GM12874 (cell line): ENCODE results near the gene LANCL3.

Experiments
- CTCF ChIP-seq: IDR thresholded peaks from 2 replicates; pipeline ENCODE4 v1.5.1; 2011; ENCODE audit warnings: low read depth, mild to moderate bottlenecking, control low read depth, low read length, moderate library complexity; ENCODE audit not compliant: insufficient read depth

The LANCL3 gene

GRCh38 chrX:37701588-37701987 lies 130.1 kb downstream of the LANCL3 start:
- TF ChIP-seq CTCF = no peak

GRCh38 chrX:37711991-37712390 lies 140.5 kb downstream of the LANCL3 start:
- no peak for TF ChIP-seq CTCF

- no peak for TF ChIP-seq CTCF
These were observed 141.0 kb downstream of the LANCL3 start for GRCh38 chrX:37712458-37712857.

- TF ChIP-seq CTCF = no peak
These were observed 143.0 kb downstream of the LANCL3 start for GRCh38 chrX:37714479-37714878.

GRCh38 chrX:37716602-37717001 lies 145.1 kb downstream of the LANCL3 start:
- no peak for TF ChIP-seq CTCF

GRCh38 chrX:37717708-37718107 lies 146.2 kb downstream of the LANCL3 start:
- no peak for TF ChIP-seq CTCF

GRCh38 chrX:37722595-37722994 lies 151.1 kb downstream of the LANCL3 start:
- TF ChIP-seq CTCF = no peak

GRCh38 chrX:37726346-37726745 lies 154.9 kb downstream of the LANCL3 start:
- TF ChIP-seq CTCF = no peak
